Upper lobe of right lung (tissue), 1 donor: Measurements from ENCODE around the gene PAK4. TPM values are rescaled to one million over a fixed set of nuclear protein-coding genes. Genes with fewer than 3 reads are reported as not detected.

Experiments
- ATAC-seq: fragments of 200-7000 bp; cut with Tn5 transposase; one replicate; pipeline ENCODE4 v1.9.1; 2020; ENCODE audit warnings: mild to moderate bottlenecking, moderate library complexity
- DNase-seq: peaks from one replicate; pipeline ENCODE4 v3.0.0-alpha.2; 2020
- H3K27ac ChIP-seq: fragments of 200-600 bp; one replicate; pipeline ENCODE4 v1.8.0; 2022
- H3K27me3 ChIP-seq: fragments of 200-600 bp; one replicate; pipeline ENCODE4 v1.8.0; 2022; ENCODE audit warnings: mild to moderate bottlenecking
- H3K36me3 ChIP-seq: fragments of 200-600 bp; one replicate; pipeline ENCODE4 v1.8.0; 2022
- H3K4me1 ChIP-seq: fragments of 200-600 bp; one replicate; pipeline ENCODE4 v1.8.0; 2022
- H3K4me3 ChIP-seq: fragments of 200-600 bp; one replicate; pipeline ENCODE4 v1.8.0; 2022; ENCODE audit warnings: mild to moderate bottlenecking
- H3K9me3 ChIP-seq: fragments of 200-600 bp; one replicate; pipeline ENCODE4 v1.8.0; 2022
- intact Hi-C: fragments of 100-400 bp; cut with DNase I; formaldehyde crosslinking; loops from one replicate; pipeline ENCODE4 v1.11.0; 2022
- total RNA-seq: library from RNA; stranded (reverse); fragmentation: NEBNext Ultra II Directional; extraction: Animal tissue kit (Norgen Biotek cat#: 25700); gene quantifications from one replicate; pipeline ENCODE4 v1.2.1, GENCODE V29; 2021
- TF ChIP-seq, protein P1 (sequence below): fragments of 200-600 bp; IDR thresholded peaks from one replicate; pipeline ENCODE4 v1.8.0; 2022; ENCODE audit warnings: antibody characterized with exemption
- donor health status: DM: no; HTN: yes; CAD: no; lungs with severe emphysema.

Gene PAK4
- total RNA-seq, 1 donor from 2014 or later: 72.8 TPM

DNA sequence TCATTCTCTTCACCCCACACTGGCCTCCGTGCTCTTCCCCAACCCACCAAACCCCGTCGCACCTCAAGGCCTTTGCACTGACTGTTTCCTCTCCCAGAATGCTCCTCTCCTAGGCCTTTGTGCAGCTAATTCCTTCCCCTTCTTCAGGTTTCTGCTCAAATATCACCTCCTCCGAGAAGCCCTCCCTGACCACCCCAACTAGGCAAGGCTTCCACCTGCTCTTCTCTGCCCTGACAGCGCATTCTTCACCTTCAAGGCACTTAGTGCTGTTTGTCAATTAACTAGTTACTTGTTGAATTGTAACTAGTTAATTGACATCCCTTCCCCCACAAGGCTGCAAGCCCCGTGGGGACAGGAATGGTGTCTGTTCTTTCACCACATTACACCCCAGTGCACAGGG lies 63.4 kb downstream of the PAK4 start:
- Histone ChIP-seq H3K36me3 (no peaks in the 10 kb centered on the region), H3K9me3 (no peaks in the 10 kb centered on the region), H3K27me3 (peaks cover 8% of the 10 kb centered on the region), H3K4me3 (no peak overlapping the region), H3K27ac (no peak overlapping the region), H3K4me1 (peaks cover 3% of the 10 kb centered on the region)
- no peak for DNase-seq
- TF ChIP-seq, protein P1, sequence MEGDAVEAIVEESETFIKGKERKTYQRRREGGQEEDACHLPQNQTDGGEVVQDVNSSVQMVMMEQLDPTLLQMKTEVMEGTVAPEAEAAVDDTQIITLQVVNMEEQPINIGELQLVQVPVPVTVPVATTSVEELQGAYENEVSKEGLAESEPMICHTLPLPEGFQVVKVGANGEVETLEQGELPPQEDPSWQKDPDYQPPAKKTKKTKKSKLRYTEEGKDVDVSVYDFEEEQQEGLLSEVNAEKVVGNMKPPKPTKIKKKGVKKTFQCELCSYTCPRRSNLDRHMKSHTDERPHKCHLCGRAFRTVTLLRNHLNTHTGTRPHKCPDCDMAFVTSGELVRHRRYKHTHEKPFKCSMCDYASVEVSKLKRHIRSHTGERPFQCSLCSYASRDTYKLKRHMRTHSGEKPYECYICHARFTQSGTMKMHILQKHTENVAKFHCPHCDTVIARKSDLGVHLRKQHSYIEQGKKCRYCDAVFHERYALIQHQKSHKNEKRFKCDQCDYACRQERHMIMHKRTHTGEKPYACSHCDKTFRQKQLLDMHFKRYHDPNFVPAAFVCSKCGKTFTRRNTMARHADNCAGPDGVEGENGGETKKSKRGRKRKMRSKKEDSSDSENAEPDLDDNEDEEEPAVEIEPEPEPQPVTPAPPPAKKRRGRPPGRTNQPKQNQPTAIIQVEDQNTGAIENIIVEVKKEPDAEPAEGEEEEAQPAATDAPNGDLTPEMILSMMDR: no peak
- intact Hi-C loops: loop anchor here (5.0 kb wide), 1 partner anchor 67 kb away; no protein-coding TSS in a partner anchor
- no peak for ATAC-seq

DNA sequence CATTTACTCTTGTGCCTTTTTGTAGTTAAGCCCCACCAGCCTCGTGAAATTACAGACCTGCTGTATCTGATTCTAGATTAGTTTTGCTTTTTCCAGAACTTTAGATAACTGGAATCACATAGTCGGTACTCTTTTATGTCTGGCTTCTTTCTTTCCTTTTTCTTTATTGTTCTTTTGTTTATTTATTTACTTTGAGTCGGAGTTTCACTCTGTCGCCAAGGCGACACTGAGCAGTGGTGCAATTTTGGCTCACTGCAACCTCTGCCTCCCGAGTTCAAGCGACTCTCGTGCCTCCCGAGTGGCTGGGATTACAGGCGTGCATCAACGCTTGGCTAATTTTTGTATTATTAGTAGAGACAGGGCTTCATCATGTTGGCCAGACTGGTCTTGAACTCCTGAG lies 65.2 kb downstream of the PAK4 start:
- no peak for ATAC-seq
- TF ChIP-seq, protein P1: no peak
- intact Hi-C loops: no loop called here
- H3K4me1 ChIP-seq: peaks cover 3% of the 10 kb centered on the region
- peaks cover 20% of the 10 kb centered on the region for H3K27me3 ChIP-seq
- H3K9me3 ChIP-seq: no peaks in the 10 kb centered on the region
- DNase-seq: no peak
- no peak overlapping the region for H3K4me3 ChIP-seq
- no peak overlapping the region for H3K27ac ChIP-seq
- no peaks in the 10 kb centered on the region for H3K36me3 ChIP-seq

DNA sequence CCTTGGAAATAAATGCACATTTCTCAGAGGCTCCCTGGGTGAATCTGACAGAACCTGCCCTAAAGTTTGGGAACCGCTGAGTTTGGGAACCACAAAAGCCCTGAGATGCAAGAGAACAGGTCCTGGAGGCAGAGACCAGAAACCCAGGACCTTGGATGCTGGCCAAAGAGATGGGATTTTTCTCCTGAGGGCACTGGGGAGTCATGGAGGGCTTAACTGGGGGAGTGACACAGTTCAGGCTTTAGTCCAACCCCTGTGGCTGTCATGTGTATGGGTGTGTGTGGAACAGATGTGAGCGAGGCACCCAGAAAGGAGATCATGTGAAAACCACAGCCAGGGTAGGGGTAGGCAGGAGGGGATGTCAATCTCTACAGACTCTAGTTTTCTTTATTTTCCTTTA lies 67.3 kb downstream of the PAK4 start:
- Histone ChIP-seq H3K27ac (no peak overlapping the region), H3K4me1 (peaks cover 7% of the 10 kb centered on the region), H3K4me3 (no peak overlapping the region), H3K27me3 (peaks cover 40% of the 10 kb centered on the region), H3K9me3 (no peaks in the 10 kb centered on the region), H3K36me3 (no peaks in the 10 kb centered on the region)
- intact Hi-C loops: no loop called here
- TF ChIP-seq, protein P1: no peak
- ATAC-seq (no peak), DNase-seq (no peak)

DNA sequence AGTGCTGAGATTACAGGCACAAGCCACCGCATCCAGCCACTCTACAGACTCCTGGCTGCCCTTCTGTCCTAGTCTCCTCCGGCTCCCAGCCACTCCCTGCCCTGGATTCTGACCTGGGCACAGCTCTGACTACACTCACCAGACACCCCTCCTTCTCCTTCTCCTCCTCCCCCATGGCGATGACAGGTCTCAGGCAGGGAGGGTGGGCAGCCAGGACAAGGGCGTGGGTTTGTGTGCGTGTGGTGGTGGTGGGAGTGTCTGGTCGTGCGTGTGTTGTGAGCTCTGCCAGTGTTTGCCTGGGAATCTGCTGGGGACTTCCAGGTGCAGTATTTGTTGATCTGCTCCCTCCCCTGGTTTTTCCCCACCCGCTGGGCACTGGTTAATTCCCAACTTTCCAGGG lies 68.2 kb downstream of the PAK4 start:
- ATAC-seq (peak; percentile 72), DNase-seq (no peak)
- intact Hi-C loops: no loop called here
- TF ChIP-seq, protein P1: no peak
- H3K27me3 ChIP-seq: peaks cover 44% of the 10 kb centered on the region
- no peak overlapping the region for H3K27ac ChIP-seq
- H3K4me3 ChIP-seq: no peak overlapping the region
- H3K9me3 ChIP-seq: no peaks in the 10 kb centered on the region
- H3K4me1 ChIP-seq: peaks cover 7% of the 10 kb centered on the region
- H3K36me3 ChIP-seq: no peaks in the 10 kb centered on the region

DNA sequence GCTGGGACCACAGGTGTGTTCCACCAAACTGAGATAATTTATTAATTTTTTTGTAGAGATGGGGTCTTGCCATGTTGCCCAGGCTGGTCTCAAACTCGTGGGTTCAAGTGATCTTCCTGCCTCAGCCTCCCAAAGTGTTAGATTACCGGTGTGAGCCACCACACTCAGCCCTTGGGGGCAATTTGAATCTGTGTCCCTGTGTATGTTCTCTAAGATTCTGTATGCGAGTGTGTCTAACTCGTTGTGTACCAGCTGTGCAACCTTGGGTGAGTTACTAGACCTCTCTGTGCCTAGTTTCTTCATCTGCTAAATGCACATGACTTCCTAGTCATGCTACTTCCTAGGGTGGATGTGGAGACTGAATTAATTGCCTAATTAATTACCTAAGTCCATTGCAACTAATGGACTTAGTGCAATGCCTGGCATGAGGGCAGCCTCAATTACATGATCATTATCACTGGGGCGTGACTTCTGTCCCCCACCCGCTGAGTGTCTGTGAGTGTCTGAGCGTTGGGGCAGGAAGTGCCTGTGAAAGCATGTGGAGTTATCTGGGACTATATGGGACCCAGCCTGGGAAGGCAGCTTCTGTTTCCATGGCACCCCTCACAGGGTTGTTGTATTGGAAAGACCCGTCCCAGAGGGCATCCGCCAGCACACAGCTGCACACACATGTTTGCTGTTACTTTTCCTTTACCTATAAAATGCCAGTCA lies 69.4 kb downstream of the PAK4 start:
- DNase-seq (no peak), ATAC-seq (no peak)
- TF ChIP-seq, protein P1: no peak
- H3K4me1 ChIP-seq: peaks cover 7% of the 10 kb centered on the region
- H3K4me3 ChIP-seq: no peak overlapping the region
- H3K27me3 ChIP-seq: peaks cover 51% of the 10 kb centered on the region
- no peak overlapping the region for H3K27ac ChIP-seq
- intact Hi-C loops: no loop called here
- H3K9me3 ChIP-seq: no peaks in the 10 kb centered on the region
- H3K36me3 ChIP-seq: no peaks in the 10 kb centered on the region
